A172 (cell line): Measurements from ENCODE around the gene R3HDM2. TPM values are rescaled to one million over a fixed set of nuclear protein-coding genes. Genes with fewer than 3 reads are reported as not detected.
A peak's percentile ranks its signal among the peaks of the same experiment; 100 is the strongest.
"Not testable (repeated sequence)": the region's sequence is repeated elsewhere in the genome, so short reads cannot be mapped to it uniquely, and the experiment has no call there.

Experiments used
- DNase-seq: peaks from one replicate; pipeline ENCODE4 v3.0.0-alpha.2; 2015; ENCODE audit warnings: low spot score
- total RNA-seq: library from RNA; depleted of rRNA; stranded (reverse); fragments of >200 nt; shearing (Covaris generic); gene quantifications from 2 replicates; pipeline ENCODE4 v1.2.3, GENCODE V29; 2014

Gene R3HDM2
- total RNA-seq, 1 experiment from 2014 or later = 16.3 TPM

DNA sequence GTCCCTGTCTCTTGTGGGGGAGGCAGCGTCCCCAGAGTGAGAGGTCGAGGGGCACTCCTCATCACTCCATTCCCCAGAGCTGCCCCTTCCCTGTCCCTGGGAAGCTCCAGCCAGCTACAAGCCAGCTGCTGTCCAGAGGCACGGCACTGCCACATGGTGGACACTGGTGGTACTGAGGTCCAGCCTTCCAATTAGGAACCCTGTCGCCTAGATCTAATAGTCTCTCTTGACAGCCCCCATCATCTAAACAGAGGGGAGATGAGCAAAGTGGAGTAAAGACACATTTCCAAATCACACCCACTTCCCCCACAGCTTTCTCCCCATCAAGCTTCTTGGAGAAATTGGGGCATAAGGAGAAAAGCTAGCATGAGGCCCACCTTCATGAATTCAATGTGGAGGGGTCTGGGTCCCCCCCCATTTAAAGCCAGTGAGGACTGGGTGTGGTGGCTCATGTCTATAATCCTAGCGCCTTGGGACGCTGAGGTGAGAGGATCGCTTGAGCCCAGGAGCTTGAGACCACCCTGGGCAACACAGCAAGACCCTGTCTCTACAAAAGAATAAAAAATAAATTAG, 22.2 kb upstream of the R3HDM2 start:
- peak; percentile 75 for DNase-seq

DNA sequence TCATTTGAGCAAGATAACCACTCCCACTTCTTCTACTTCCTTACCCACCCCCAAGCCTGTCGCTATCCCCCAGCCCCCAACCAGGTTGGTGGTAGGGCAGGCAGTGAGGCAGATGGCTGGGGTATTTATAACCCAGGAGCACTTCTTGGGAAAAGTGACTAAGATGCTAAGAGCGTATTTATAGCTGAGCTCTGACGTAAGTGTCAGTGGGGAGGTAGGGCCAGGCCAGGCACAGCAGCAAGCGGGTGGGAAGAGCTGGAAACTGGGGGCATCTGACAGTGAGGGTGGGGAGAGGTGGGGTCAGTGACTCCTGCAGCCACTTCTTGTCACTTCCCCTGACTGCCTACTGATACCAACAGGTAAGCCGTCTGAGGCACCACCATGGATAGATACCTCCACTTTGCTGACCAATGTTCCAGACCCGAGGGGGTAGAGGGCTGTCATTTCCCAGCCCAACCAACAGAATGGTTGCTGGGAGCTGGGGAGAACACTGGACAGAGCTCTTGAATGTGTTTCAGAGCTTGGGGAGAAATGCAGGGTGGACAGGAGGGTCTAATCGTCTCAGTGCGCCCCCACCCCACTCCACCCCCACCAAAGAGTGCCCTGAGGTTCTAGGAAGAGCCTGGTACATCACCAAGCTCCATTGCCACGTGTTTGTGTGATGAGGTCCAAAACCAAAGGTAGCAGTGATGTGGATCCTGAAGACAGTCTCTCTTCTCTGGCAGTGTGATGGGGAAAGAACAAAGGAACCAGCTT, 21.5 kb upstream of the R3HDM2 start:
- DNase-seq = peak; percentile 72

- no peak for DNase-seq
Observed at GRCh38 chr12:57451233-57451778, 20.5 kb upstream of the R3HDM2 start.

DNA sequence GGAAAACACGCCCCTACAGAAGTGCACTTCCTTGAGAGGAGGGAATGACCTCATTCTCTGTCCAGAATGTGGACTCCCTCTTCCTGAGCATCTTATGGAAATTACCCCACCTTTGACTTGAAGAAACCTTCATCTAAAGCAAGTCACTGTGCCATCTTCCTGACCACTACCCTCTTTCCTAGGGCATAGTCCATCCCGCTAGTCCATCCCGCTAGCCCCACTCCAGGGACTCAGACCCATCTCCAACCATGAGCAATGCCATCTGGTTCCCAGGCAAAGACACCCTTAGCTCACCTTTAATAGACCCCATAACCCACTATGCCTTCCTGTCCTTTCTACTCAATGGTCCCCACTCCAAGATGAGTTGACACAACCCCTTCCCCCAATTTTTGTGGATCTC, 19.2 kb upstream of the R3HDM2 start:
- DNase-seq = no peak

- no peak for DNase-seq
Observed at GRCh38 chr12:57449375-57449774, 18.5 kb upstream of the R3HDM2 start.

DNA sequence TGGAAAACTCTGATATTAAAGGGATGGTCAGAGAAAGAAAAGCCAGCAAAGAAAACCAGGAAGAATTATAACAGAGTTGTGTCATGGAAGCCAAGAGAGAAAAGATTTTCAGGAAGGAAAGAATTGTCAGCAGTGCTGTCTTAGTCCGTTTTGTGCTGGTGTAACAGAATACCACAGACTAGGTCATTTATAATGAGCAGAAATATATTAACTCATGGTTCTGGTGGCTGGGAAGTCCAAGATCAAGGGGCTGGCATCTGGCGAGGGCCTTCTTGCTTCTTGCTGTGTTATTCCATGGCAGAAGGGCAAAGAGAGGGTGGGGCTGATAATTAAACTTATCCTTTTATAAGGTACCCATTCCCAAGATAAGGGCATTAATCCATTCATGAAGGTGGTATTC, 17.8 kb upstream of the R3HDM2 start:
- no peak for DNase-seq

DNA sequence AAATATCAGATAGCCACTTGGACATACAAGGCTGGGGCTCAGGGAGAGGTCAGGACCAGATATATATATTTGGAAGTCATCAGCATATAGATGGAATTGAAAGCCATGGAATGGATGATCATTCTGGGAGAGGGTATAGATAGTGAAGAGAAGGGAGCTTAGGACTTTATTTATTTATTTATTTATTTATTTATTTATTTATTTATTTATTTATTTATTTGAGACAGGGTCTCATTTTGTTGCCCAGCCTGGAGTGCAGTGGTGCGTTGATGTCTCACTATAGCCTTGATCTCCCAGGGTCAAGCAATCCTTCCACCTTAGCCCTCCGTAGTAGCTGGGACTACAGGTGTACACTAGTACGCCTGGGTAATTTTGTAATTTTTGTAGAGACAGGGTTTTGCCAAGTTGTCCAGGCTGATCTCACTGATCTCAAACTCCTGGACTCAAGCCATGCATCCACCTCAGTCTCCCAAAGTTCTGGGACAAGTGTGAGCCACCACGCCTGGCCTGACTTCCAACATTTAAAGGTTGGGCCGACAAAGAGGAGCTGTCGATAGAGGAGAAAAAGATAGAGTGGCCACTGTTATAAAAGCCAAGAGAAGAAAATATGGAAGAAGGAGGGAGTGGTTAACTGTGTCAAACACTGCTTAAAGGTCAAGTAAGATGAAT, 15.6 kb upstream of the R3HDM2 start:
- DNase-seq = no peak

- no peak for DNase-seq
Observed at GRCh38 chr12:57444744-57445143, 13.9 kb upstream of the R3HDM2 start.

DNA sequence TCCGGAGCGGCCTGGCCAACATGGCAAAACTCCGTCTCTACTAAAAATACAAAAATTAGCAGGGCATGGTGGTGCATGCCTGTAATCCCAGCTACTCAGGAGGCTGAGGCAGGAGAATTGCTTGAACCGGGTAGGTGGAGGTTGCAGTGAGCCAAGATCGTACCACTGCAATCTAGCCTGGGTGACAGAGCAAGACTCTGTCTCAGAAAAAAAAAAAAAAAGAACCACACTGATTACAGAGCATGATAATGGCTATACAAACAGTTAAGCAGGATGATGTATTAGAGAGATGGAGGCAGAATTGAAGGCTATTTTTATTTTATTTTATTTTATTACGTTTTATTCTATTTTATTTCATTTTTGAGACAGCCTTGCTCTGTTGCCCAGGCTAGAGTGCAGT, 13.5 kb upstream of the R3HDM2 start:
- not testable (repeated sequence) for DNase-seq

DNA sequence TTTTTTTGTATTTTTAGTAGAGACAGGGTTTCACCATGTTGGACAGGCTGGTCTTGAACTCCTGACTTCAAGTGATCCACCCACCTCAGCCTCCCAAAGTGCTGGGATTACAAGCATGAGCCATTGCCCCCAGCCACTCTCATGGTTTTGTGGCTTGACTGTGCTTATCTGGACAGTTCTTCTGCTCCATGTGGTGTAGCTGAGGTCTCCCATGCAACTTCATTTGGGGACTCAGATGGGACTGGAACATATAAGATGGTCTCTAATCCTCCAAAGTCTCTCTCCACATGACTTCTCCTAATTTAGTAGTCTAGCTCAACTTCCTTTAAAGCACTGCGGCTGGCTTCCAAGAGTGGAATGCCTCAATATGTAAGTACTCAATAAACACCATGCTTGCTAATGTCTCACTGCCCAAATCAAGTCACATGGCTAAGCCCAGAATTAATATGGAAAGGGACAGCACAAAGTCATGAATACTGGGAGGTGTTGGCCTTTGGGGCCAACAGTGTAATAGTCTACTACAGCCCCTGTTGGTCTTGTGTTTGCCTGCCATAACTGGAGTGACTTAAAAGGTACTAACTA, 11.1 kb upstream of the R3HDM2 start:
- DNase-seq = no peak

DNA sequence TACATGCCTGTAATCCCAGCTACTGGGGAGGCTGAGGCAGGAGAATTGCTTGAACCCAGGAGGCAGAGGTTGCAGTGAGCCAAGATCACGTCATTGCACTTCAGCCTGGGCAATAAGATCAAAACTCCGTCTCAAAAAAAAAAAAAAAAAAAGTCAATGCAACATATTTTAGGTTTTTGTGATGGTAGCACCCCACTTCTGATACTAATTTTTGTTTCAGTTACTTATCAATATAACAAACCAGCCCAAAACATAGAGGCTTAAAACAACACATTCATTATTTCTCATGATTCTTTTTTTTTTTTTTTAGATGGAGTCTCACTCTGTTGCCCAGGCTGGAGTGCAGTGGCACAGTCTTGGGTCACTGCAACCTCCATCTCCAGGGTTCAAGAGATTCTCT, 10.6 kb upstream of the R3HDM2 start:
- not testable (repeated sequence) for DNase-seq

GRCh38 chr12:57439762-57440266, 9.0 kb upstream of the R3HDM2 start:
- no peak for DNase-seq

- no peak for DNase-seq
Observed at GRCh38 chr12:57438400-57438799, 7.6 kb upstream of the R3HDM2 start.

DNA sequence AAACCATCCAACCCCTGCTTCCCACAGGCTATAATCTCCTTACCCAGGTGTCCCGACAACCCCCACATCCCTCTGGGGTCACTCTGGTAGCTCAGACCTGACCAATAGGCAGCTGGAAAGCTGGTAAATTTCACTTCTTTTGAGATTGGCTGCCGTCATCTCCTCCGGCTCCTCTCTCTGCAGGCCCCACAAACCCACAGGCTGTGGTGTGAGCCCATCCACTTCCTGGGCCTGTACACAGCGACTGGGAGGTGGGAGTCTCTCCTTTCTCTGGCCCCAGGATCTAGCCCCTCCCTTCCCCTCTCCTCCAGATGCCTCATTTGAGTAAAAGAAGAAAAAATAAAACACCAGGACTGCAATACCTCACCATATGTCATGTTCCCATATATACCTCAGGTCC, 4.5 kb upstream of the R3HDM2 start:
- DNase-seq = no peak

DNA sequence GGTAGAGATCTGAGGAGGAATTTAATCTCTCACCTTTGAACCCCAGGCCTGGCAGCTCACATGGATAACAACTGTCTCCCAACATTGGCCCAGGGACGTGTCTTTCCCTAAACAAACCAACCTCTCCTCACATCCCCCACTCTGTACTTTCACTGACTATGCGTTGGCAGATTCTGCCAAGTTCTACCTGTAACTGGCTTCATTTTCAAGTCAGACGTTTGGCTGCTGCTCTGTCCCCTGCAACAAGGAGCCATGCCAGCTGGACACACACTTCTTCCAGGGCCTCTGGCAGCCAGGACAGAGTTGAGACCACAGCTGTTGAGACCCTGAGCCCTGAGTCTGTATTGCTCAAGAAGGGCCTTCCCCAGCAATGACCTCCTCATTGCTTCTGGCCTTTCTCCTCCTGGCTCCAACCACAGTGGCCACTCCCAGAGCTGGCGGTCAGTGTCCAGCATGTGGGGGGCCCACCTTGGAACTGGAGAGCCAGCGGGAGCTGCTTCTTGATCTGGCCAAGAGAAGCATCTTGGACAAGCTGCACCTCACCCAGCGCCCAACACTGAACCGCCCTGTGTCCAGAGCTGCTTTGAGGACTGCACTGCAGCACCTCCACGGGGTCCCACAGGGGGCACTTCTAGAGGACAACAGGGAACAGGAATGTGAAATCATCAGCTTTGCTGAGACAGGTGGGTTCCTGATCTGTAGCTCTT, 3.8 kb upstream of the R3HDM2 start, which contains the start of gene INHBC:
INHBC (plus strand) TSS at position 268 of the 707 bp plus-strand sequence; CDS start at position 371, 103 bp downstream.
- no peak for DNase-seq

DNA sequence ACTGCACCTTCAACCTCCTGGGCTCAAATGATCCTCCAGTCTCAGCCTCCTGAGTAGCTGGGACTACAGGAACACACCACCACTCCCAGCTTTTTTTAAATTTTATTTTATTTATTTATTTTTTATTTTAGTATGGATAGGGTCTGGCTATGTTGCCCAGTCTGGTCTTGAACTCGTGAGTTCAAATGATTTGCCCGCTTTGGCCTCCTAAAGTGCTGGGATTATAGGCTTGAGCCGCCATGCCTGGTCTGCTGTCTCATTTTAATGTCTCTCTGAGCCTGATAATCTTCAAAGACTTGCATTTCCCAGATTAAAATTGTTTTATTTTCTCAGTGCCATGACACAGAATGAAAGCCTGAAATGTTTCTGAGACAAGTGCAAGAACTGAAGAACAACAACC, 2.5 kb upstream of the R3HDM2 start:
- no peak for DNase-seq

GRCh38 chr12:57431654-57432188, 878 bp upstream of the R3HDM2 start:
- DNase-seq = no peak

DNA sequence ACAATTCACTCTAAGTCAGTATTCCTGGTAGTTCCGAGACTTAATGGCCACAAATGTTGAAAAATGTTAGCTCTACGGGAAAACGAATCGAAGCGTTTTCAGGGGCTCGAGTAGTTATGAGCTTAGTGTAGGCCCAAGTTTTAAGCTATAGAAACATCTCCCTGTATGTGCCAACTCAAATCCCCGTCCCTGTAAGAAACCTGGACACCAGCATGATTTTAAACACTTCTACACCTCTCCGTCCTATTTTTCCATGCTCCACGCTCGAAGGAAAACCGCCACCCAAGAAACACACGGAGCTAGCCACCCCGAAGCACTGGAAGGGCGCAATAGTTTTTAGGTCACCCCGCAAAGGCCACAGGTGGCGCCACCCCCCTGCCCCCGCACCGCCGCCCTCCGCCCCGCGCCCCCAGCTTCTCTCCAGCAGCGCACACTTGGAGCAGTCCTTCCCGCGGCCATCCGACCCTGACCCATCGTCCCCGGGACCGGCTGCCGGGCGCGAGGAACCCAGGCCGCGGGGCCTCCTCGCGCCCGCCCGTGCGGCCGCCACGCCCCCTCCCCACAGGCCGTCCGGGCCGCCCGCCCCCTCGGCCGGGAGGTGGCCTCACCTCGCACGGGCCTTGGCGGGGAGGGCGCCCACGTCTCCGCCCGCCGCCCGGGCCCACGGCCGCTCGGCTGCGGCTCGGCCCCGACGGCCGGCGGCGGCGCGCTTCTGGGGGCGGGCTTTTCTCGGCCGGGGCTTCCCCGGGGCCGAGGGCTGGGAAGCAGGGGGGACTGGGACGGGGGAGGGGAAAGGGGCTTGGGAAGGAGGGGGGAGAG, 522 bp downstream of the R3HDM2 start:
- peak; percentile 14 for DNase-seq

- peak; percentile 10 for DNase-seq
Observed at GRCh38 chr12:57429473-57430111, 1.3 kb downstream of the R3HDM2 start.

DNA sequence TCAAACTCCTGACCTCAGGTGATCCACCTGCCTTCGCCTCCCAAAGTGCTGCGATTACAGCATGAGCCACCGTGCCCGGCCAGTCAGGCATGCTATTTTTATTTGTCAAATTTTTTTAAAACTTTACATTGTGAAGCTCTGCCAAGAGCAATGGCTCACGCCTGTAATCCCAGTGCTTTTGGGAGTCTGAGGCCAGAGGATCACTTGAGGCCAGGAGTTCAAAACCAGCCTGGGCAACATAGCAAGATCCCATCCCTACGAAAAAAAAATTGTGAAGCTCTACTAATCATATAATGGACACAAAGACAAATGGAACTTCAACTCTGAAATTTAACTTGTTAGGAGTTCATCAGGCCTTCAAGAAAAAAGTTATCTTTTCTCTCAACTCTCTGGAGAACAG, 1.9 kb downstream of the R3HDM2 start:
- no peak for DNase-seq
